IPS DF 6.9 (cell line): Measurements from ENCODE around the gene CHD3.

Experiments
- DNase-seq: peaks from one replicate; pipeline ENCODE4 v3.0.0-alpha.2; 2013; ENCODE audit warnings: low read depth, low spot score
- H3K27ac ChIP-seq: one replicate; pipeline ENCODE4 v1.5.1; 2013; ENCODE audit warnings: low read length, control low read depth
- H3K27me3 ChIP-seq: 2 replicates; pipeline ENCODE4 v1.6.1; 2013; ENCODE audit warnings: mild to moderate bottlenecking, low read length; ENCODE audit not compliant: control insufficient read depth, insufficient read depth
- H3K36me3 ChIP-seq: 2 replicates; pipeline ENCODE4 v1.6.1; 2013; ENCODE audit warnings: low read length; ENCODE audit not compliant: control insufficient read depth, insufficient read depth
- H3K4me1 ChIP-seq: 2 replicates; pipeline ENCODE4 v1.6.1; 2013; ENCODE audit warnings: low read length; ENCODE audit not compliant: control insufficient read depth, insufficient read depth
- H3K4me3 ChIP-seq: 2 replicates; pipeline ENCODE4 v1.5.1; 2013; ENCODE audit warnings: mild to moderate bottlenecking, low read length
- H3K9me3 ChIP-seq: 2 replicates; pipeline ENCODE4 v1.6.1; 2013; ENCODE audit warnings: low read length, inconsistent platforms; ENCODE audit not compliant: control insufficient read depth, insufficient read depth
- WGBS: extraction: QIAGEN DNeasy Blood & Tissue Kit; methylation state at CpG from one replicate; pipeline ENCODE4 v1.1.7; 2013; ENCODE audit warnings: mixed read lengths, missing lambda C conversion rate; ENCODE audit not compliant: insufficient read length, insufficient coverage; 5-methylcytosine and 5-hydroxymethylcytosine counted together

CHD3 gene

DNA sequence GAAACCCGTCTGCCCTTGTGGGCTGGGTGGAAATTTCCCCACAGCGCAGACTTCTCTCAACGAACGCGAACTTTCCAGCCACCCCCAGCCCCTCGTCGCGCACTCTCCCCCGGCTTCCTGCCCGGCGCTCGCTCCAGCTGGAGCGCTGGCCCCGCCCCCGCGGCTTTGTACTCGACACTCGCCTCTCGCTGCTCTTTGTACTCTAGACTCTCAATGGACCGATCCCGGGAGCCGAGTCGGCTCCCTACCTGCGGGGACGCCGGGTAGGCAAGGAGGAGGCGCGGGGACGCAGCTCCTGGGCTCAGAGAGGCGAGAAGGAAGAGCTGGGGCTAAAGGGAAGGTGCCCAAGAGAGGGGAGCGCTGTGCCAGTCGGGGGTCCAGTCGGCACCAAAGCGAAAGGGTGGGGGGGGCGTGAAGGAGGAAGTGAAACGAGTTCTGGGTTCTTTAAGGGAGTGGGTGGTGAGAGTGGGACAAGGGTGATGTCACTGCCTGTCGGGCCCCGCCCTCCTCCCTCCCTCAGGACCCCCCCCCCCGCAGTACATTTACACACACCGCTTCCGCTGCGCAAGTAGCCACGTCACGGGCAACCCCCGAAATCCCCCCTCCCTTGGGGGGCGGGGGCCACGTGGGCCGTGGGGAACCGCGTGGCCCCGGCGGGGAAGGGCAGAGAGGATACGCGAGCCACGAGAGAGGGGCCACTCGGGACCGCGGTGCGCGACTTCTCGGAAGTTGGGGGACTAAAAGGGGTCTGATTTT, 44.9 kb upstream of the CHD3 start:
- Histone ChIP-seq H3K4me3 (peak overlapping the region; percentile 74; the same call in 1 of the 2 replicates), H3K4me1 (no peaks in the 10 kb centered on the region; the same call in 1 of the 2 replicates), H3K36me3 (no peaks in the 10 kb centered on the region), H3K27ac (no peak overlapping the region), H3K27me3 (peaks cover 25% of the 10 kb centered on the region), H3K9me3 (no peaks in the 10 kb centered on the region)
- no CpG with 5 or more reads among the region's 61 CpGs for WGBS
- no peak for DNase-seq

DNA sequence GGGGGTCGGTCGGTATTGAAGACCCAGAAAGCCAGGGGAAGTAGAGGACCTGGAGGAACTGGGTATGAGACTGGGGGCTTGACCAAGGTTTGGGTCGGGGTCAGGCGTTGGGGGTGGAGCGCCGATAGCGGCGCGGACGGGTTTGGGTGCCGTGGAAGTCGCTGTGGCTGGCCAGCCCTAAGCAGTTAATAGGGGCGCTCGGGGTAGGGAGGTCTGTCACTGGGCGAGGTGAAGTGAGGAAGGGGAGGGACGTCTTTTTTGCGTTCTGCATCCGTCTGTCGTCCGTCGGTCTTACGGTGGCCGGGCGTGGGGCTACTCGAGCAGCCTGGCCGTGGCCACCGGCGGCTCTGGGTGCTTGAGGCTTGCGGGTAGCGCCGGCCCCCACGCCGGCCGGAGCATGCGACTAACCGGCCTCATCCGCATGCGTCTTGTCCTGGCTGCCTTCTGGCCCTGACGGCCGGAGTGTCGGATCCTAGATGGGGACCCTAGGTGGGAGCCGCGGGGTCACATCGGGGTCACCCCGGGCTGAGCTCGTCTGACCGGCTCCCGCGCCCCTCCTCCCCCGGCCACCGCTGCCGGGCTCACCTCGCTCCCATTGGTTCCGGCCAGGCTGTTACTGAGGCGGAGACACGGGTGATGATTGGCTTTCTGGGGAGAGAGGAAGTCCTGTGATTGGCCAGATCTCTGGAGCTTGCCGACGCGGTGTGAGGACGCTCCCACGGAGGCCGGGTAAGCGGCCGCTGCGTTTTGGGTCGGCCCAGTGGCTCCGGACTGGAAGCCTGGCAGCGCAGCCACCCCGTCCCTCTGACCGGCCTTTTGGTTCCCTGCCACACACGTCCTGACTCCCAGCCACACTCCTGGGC, 44.1 kb upstream of the CHD3 start:
- no peaks in the 10 kb centered on the region; the same call in 1 of the 2 replicates for H3K36me3 ChIP-seq
- DNase-seq = no peak

DNA sequence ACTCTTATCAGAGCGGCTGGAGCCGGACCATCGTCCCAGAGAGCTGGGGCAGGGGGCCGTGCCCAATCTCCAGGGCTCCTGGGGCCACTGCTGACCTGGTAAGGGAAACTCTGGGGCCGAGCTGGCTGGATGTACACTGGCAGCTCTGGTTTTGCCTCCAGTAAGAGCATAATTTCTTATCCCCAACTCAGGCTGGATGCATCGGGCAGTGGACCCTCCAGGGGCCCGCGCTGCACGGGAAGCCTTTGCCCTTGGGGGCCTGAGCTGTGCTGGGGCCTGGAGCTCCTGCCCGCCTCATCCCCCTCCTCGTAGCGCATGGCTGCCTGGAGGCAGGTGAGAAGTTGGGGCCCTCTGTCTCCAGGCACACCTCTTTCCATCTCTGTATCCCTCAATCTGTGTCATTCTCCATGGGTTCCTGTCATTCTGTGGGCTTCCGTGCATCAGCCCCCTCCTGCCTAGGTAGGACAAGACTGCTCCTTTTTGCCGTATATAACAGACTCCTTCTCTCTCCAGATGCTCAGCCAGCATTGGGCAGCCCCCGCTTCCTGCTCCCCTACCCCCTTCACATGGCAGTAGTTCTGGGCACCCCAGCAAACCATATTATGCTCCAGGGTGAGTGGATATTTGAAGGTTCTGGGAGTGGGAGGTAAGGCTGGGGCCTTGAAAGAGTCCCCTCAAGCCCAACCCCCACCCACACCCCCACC, 43.1 kb upstream of the CHD3 start:
- Histone ChIP-seq H3K4me1 (no peaks in the 10 kb centered on the region), H3K9me3 (no peaks in the 10 kb centered on the region), H3K4me3 (no peak overlapping the region), H3K27ac (no peak overlapping the region), H3K27me3 (peaks cover 10% of the 10 kb centered on the region), H3K36me3 (no peaks in the 10 kb centered on the region; the same call in 1 of the 2 replicates)
- no CpG with 5 or more reads among the region's 15 CpGs for WGBS
- no peak for DNase-seq

More for the DNA sequence above, 44.1 kb upstream of the CHD3 start:
- Histone ChIP-seq H3K9me3 (no peaks in the 10 kb centered on the region), H3K27ac (no peak overlapping the region), H3K4me1 (no peaks in the 10 kb centered on the region), H3K4me3 (peak overlapping the region; percentile 74; the same call in 1 of the 2 replicates), H3K27me3 (peaks cover 19% of the 10 kb centered on the region)
- no CpG with 5 or more reads among the region's 71 CpGs for whole genome bisulfite sequencing

DNA sequence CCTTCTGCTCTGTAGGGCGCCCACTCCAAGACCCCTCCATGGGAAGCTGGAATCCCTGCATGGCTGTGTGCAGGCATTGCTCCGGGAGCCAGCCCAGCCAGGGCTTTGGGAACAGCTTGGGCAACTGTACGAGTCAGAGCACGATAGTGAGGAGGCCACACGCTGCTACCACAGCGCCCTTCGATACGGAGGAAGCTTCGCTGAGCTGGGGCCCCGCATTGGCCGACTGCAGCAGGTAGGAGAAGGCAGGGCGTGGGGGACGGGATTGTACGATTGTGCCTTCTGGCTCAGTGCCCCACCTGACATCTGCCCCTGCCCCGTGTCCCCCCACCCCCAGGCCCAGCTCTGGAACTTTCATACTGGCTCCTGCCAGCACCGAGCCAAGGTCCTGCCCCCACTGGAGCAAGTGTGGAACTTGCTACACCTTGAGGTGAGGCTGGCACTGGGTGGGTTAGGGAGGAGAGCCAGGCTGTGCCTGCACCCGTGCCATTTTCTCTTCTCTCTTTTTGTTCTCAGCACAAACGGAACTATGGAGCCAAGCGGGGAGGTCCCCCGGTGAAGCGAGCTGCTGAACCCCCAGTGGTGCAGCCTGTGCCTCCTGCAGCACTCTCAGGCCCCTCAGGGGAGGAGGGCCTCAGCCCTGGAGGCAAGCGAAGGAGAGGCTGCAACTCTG, 42.4 kb upstream of the CHD3 start:
- WGBS = no CpG with 5 or more reads among the region's 22 CpGs
- Histone ChIP-seq H3K9me3 (no peaks in the 10 kb centered on the region), H3K27me3 (peaks cover 3% of the 10 kb centered on the region), H3K4me1 (no peaks in the 10 kb centered on the region; the same call in 1 of the 2 replicates), H3K4me3 (no peak overlapping the region), H3K36me3 (no peaks in the 10 kb centered on the region; the same call in 1 of the 2 replicates), H3K27ac (no peak overlapping the region)
- no peak for DNase-seq

DNA sequence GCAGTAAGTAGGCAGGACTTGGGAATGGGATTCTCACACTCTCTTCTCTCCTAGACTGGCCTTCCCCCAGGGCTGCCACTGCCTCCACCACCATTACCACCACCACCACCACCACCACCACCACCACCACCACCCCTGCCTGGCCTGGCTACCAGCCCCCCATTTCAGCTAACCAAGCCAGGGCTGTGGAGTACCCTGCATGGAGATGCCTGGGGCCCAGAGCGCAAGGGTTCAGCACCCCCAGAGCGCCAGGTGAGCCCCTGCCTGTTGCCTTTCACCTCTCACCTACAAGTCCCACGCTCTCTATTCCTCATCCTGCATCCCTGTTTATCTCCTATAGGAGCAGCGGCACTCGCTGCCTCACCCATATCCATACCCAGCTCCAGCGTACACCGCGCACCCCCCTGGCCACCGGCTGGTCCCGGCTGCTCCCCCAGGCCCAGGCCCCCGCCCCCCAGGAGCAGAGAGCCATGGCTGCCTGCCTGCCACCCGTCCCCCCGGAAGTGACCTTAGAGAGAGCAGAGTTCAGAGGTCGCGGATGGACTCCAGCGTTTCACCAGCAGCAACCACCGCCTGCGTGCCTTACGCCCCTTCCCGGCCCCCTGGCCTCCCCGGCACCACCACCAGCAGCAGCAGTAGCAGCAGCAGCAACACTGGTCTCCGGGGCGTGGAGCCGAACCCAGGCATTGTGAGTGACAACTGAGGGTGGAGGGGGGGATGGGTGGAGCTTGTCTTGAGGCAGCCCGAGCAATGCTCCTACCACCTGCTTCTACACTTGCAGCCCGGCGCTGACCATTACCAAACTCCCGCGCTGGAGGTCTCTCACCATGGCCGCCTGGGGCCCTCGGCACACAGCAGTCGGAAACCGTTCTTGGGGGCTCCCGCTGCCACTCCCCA, 41.6 kb upstream of the CHD3 start:
- Histone ChIP-seq H3K27me3 (peaks cover 1% of the 10 kb centered on the region; the same call in 1 of the 2 replicates), H3K4me3 (no peak overlapping the region), H3K36me3 (no peaks in the 10 kb centered on the region; the same call in 1 of the 2 replicates), H3K4me1 (peaks cover 1% of the 10 kb centered on the region), H3K9me3 (no peaks in the 10 kb centered on the region), H3K27ac (no peak overlapping the region)
- no peak for DNase-seq
- WGBS = no CpG with 5 or more reads among the region's 34 CpGs

DNA sequence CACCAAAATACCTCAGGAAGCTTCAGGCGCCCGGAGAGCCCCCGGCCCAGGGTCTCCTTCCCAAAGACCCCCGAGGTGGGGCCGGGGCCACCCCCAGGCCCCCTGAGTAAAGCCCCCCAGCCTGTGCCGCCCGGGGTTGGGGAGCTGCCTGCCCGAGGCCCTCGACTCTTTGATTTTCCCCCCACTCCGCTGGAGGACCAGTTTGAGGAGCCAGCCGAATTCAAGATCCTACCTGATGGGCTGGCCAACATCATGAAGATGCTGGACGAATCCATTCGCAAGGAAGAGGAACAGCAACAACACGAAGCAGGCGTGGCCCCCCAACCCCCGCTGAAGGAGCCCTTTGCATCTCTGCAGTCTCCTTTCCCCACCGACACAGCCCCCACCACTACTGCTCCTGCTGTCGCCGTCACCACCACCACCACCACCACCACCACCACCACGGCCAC, 40.4 kb upstream of the CHD3 start:
- WGBS = no CpG with 5 or more reads among the region's 20 CpGs
- Histone ChIP-seq H3K27ac (no peak overlapping the region), H3K4me3 (no peak overlapping the region), H3K9me3 (no peaks in the 10 kb centered on the region), H3K36me3 (no peaks in the 10 kb centered on the region; the same call in 1 of the 2 replicates), H3K27me3 (peaks cover 12% of the 10 kb centered on the region), H3K4me1 (peaks cover 6% of the 10 kb centered on the region)
- DNase-seq = no peak

DNA sequence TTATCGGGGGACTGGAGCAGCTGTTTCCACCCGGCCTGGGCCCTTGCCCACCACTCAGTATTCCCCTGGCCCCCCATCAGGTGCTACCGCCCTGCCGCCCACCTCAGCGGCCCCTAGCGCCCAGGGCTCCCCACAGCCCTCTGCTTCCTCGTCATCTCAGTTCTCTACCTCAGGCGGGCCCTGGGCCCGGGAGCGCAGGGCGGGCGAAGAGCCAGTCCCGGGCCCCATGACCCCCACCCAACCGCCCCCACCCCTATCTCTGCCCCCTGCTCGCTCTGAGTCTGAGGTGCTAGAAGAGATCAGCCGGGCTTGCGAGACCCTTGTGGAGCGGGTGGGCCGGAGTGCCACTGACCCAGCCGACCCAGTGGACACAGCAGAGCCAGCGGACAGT, 39.9 kb upstream of the CHD3 start:
- Histone ChIP-seq H3K9me3 (no peaks in the 10 kb centered on the region), H3K27me3 (peaks cover 12% of the 10 kb centered on the region), H3K36me3 (no peaks in the 10 kb centered on the region; the same call in 1 of the 2 replicates), H3K4me3 (no peak overlapping the region), H3K27ac (no peak overlapping the region), H3K4me1 (peaks cover 6% of the 10 kb centered on the region)
- DNase-seq = no peak
- WGBS = no CpG with 5 or more reads among the region's 21 CpGs

DNA sequence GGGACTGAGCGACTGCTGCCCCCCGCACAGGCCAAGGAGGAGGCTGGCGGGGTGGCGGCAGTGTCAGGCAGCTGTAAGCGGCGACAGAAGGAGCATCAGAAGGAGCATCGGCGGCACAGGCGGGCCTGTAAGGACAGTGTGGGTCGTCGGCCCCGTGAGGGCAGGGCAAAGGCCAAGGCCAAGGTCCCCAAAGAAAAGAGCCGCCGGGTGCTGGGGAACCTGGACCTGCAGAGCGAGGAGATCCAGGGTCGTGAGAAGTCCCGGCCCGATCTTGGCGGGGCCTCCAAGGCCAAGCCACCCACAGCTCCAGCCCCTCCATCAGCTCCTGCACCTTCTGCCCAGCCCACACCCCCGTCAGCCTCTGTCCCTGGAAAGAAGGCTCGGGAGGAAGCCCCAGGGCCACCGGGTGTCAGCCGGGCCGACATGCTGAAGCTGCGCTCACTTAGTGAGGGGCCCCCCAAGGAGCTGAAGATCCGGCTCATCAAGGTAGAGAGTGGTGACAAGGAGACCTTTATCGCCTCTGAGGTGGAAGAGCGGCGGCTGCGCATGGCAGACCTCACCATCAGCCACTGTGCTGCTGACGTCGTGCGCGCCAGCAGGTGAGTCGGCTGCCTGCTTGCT, 39.3 kb upstream of the CHD3 start:
- no CpG with 5 or more reads among the region's 35 CpGs for WGBS
- DNase-seq = no peak

More for the DNA sequence above, 39.3 kb upstream of the CHD3 start:
- Histone ChIP-seq H3K27me3 (peaks cover 14% of the 10 kb centered on the region), H3K9me3 (no peaks in the 10 kb centered on the region), H3K36me3 (no peaks in the 10 kb centered on the region; the same call in 1 of the 2 replicates), H3K4me3 (no peak overlapping the region), H3K4me1 (peaks cover 6% of the 10 kb centered on the region), H3K27ac (no peak overlapping the region)
